Measurements from ENCODE around the gene RBM10.
A peak's percentile ranks its signal among the peaks of the same experiment; 100 is the strongest.

Gene RBM10

DNA sequence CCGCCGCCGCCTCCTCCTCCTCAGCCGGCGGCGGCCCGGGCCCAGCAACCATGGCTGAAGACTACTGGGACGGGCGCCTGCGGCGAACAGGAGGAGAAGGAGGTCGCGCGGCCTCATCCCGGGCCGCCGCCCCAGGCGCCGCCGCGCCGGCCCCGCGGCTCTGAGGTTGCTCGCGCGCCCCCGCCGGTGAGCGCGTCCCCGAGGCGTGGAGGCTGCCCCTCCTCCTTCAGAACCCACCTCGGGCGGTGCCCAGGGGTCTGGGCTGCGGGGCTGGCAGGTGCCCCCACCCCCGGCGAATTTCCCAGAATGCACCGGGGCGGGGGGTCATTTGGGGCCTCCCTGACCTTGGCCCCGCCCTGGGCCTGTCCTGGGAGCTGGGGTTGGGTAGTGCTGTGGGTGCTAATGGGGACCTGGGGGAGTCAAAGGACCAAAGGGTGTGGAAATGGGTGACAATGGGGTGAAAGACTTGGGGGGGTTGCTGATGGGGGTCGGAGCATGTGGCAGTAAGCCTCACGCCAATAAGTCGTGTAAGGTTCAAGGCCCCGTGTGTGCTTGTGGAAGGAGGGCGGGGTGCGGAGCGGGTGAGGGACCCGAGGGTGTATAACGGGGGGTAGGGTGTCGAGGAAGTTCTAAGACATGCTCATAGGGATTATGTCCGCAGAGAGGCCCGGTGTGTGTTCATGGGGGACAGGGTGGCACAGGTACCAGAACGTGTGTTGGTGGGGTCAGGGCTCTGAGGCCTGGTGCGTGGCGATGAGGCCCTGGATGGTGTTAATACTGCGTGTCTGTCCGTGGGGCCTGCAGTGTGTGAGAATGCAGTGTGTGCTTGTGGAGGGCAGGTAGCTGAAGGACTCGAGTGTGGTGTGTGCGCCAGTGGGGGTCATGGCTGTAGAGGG, 74.1 kb downstream of the RBM10 start:
- DNase-seq (peak; percentile 42), ATAC-seq (replicated peaks) (peak; percentile 1 to 4)
- Mint-ChIP-seq H3K27ac (peak overlapping the region; percentile 79), H3K9me3 (no peaks in the 10 kb centered on the region), H3K4me1 (peaks cover 40 to 41% of the 10 kb centered on the region in 2 donors), H3K27me3 (no peaks in the 10 kb centered on the region), H3K4me3 (peak overlapping the region; percentile 90 to 98), H3K36me3 (peaks cover 25 to 58% of the 10 kb centered on the region in 2 donors)

- Mint-ChIP-seq H3K4me1 (peaks cover 32 to 33% of the 10 kb centered on the region in 2 donors), H3K27me3 (no peaks in the 10 kb centered on the region), H3K4me3 (no peak overlapping the region), H3K9me3 (no peaks in the 10 kb centered on the region), H3K27ac (no peak overlapping the region), H3K36me3 (peaks cover 27 to 59% of the 10 kb centered on the region in 2 donors)
- ATAC-seq (replicated peaks) (no peak), DNase-seq (no peak)
Observed at GRCh38 chrX:47221756-47222155, 76.7 kb downstream of the RBM10 start.

DNA sequence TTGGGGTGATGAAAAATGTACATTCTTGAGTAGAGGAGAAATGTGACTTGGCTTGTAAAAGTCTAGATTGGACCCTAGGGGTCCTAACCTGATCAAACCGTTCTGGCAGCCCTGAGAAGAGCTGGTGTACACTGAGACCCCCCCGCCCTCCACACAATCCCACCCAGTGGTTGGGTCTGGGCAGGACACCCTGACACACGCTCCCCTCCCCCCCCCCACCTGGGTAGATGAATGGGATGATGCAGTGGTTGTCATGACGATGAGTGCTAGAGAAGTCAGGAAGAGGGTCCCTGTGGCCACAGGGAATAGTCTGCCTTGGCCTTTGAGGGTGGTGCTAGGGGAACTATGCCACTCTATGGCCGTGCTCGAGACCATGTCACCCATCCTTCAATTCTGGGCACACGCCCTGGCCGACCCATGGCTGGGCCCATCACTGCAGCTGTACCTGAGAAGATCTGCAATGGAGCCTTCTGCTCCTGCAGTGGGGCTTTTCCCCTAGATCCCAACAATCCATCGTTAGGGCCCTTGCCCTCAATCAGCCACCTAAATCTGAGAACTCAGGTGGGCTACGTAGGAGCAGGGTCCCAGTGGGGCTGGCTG, 77.8 kb downstream of the RBM10 start:
- no peak overlapping the region for H3K27ac Mint-ChIP-seq
- no peak for DNase-seq
- ATAC-seq (replicated peaks), result no peak
- H3K4me3 Mint-ChIP-seq, result no peak overlapping the region
- H3K36me3 Mint-ChIP-seq, result peaks cover 22 to 62% of the 10 kb centered on the region in 2 donors
- H3K27me3 Mint-ChIP-seq, result no peaks in the 10 kb centered on the region
- peaks cover 24 to 26% of the 10 kb centered on the region in 2 donors for H3K4me1 Mint-ChIP-seq
- no peaks in the 10 kb centered on the region for H3K9me3 Mint-ChIP-seq

DNA sequence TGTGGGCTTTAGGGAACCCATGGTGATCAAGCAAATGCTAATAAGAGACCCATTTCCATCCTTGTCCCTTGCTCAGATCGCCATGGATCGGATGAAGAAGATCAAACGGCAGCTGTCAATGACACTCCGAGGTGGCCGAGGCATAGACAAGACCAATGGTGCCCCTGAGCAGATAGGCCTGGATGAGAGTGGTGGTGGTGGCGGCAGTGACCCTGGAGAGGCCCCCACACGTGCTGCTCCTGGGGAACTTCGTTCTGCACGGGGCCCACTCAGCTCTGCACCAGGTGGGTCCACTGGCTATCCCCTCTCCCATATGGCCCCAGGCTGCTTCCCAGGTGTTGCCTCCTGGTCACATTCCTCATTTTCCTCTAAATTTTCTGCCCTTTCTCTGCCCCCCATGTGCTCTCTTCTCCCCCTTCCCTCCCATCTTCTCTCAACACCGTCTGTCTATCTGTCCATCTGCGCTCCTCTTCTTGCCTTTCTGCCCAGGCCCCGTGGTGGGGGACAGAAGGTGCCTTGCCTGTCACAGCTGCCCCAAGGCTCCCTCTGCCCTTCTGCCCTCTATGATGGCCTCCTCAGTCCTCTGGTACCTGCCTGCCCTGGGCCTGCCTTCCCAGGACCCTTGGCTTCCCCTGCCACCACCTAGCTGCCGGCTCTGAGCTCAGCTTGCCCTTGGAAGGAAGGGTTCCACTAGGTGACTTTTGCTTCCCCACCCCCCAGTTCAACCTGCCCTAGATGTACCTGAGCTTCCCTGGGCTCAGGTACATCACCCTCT, 78.6 kb downstream of the RBM10 start:
- Mint-ChIP-seq H3K4me1 (peaks cover 24 to 26% of the 10 kb centered on the region in 2 donors), H3K36me3 (peaks cover 26 to 68% of the 10 kb centered on the region in 2 donors), H3K9me3 (no peaks in the 10 kb centered on the region), H3K27ac (no peak overlapping the region), H3K27me3 (no peaks in the 10 kb centered on the region), H3K4me3 (no peak overlapping the region)
- no peak for ATAC-seq (replicated peaks)
- no peak for DNase-seq

GRCh38 chrX:47224266-47224895, 79.4 kb downstream of the RBM10 start:
- no peak for ATAC-seq (replicated peaks)
- Mint-ChIP-seq H3K27ac (no peak overlapping the region), H3K9me3 (no peaks in the 10 kb centered on the region), H3K27me3 (no peaks in the 10 kb centered on the region), H3K36me3 (peaks cover 29 to 69% of the 10 kb centered on the region in 2 donors), H3K4me1 (peaks cover 20% of the 10 kb centered on the region in 2 donors), H3K4me3 (no peak overlapping the region)
- no peak for DNase-seq

GRCh38 chrX:47224896-47225290, 79.9 kb downstream of the RBM10 start:
- H3K4me3 Mint-ChIP-seq, result no peak overlapping the region

GRCh38 chrX:47226071-47226470, 81.0 kb downstream of the RBM10 start:
- no peak for DNase-seq
- Mint-ChIP-seq H3K9me3 (no peaks in the 10 kb centered on the region), H3K27ac (no peak overlapping the region), H3K4me1 (peaks cover 3 to 4% of the 10 kb centered on the region in 2 donors), H3K4me3 (no peak overlapping the region), H3K27me3 (no peaks in the 10 kb centered on the region), H3K36me3 (peaks cover 36 to 66% of the 10 kb centered on the region in 2 donors)
- ATAC-seq (replicated peaks), result no peak

More at GRCh38 chrX:47224896-47225290, 79.9 kb downstream of the RBM10 start:
- H3K4me1 Mint-ChIP-seq, result peaks cover 15% of the 10 kb centered on the region in 2 donors
- no peak overlapping the region for H3K27ac Mint-ChIP-seq
- no peaks in the 10 kb centered on the region for H3K9me3 Mint-ChIP-seq
- no peak for DNase-seq
- ATAC-seq (replicated peaks), result no peak
- H3K36me3 Mint-ChIP-seq, result peaks cover 32 to 68% of the 10 kb centered on the region in 2 donors
- H3K27me3 Mint-ChIP-seq, result no peaks in the 10 kb centered on the region

DNA sequence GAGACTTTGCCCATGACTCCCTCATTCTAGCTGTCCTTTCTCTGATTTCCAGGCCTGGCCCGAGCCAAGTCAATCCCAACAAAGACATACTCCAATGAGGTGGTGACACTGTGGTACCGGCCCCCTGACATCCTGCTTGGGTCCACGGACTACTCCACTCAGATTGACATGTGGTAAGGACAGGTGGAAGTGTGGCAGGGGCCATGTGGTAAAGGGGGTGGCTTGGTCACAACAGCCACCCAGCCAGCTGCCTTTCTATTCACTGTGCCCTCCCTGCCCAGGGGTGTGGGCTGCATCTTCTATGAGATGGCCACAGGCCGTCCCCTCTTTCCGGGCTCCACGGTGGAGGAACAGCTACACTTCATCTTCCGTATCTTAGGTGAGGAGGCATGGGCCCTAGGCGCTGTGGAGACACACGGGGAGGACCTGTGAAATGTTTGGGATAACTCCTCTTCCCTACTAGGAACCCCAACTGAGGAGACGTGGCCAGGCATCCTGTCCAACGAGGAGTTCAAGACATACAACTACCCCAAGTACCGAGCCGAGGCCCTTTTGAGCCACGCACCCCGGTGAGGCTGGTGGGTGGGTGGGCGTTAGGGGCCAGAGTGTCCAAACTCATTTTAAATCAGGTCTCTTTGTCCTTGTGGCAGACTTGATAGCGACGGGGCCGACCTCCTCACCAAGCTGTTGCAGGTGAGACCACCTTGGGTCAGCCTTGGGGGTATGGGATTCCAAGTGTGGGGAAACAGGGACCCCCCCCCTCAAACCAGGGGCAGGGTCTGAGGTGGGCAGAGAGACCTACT, 81.7 kb downstream of the RBM10 start:
- H3K4me3 Mint-ChIP-seq, result no peak overlapping the region
- no peak overlapping the region for H3K27ac Mint-ChIP-seq
- no peak for DNase-seq
- no peaks in the 10 kb centered on the region for H3K27me3 Mint-ChIP-seq
- no peak for ATAC-seq (replicated peaks)
- peaks cover 0 to 7% of the 10 kb centered on the region in 2 donors for H3K4me1 Mint-ChIP-seq
- peaks cover 36 to 73% of the 10 kb centered on the region in 2 donors for H3K36me3 Mint-ChIP-seq
- H3K9me3 Mint-ChIP-seq, result no peaks in the 10 kb centered on the region

DNA sequence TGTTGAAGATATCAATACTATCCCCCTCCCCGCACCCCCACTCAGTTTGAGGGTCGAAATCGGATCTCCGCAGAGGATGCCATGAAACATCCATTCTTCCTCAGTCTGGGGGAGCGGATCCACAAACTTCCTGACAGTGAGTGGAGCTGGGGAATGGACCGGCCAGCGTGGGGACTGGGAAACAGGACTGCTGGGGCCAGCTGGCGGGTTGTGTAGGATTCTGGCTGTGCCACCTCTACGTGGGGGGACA, 82.2 kb downstream of the RBM10 start:
- Mint-ChIP-seq H3K36me3 (peaks cover 33 to 68% of the 10 kb centered on the region in 2 donors), H3K4me1 (peaks cover 0 to 6% of the 10 kb centered on the region in 2 donors), H3K27ac (no peak overlapping the region), H3K9me3 (no peaks in the 10 kb centered on the region), H3K4me3 (no peak overlapping the region), H3K27me3 (no peaks in the 10 kb centered on the region)
- DNase-seq (no peak), ATAC-seq (replicated peaks) (no peak)

GRCh38 chrX:47228550-47229270, 83.7 kb downstream of the RBM10 start:
- no peaks in the 10 kb centered on the region for H3K9me3 Mint-ChIP-seq
- H3K4me3 Mint-ChIP-seq, result no peak overlapping the region
- ATAC-seq (replicated peaks) (no peak), DNase-seq (no peak)
- H3K27me3 Mint-ChIP-seq, result no peaks in the 10 kb centered on the region
- peaks cover 0 to 5% of the 10 kb centered on the region in 2 donors for H3K4me1 Mint-ChIP-seq
- H3K36me3 Mint-ChIP-seq, result peaks cover 30 to 62% of the 10 kb centered on the region in 2 donors
- H3K27ac Mint-ChIP-seq, result no peak overlapping the region

- H3K4me1 Mint-ChIP-seq, result peaks cover 0 to 5% of the 10 kb centered on the region in 2 donors
- H3K27me3 Mint-ChIP-seq, result no peaks in the 10 kb centered on the region
- H3K36me3 Mint-ChIP-seq, result peaks cover 28 to 56% of the 10 kb centered on the region in 2 donors
- no peak overlapping the region for H3K4me3 Mint-ChIP-seq
- H3K27ac Mint-ChIP-seq, result no peak overlapping the region
- no peak for DNase-seq
- ATAC-seq (replicated peaks), result no peak
- H3K9me3 Mint-ChIP-seq, result no peaks in the 10 kb centered on the region
Observed at GRCh38 chrX:47229427-47229826, 84.4 kb downstream of the RBM10 start.

GRCh38 chrX:47230136-47230868, 85.3 kb downstream of the RBM10 start:
- Mint-ChIP-seq H3K9me3 (no peaks in the 10 kb centered on the region), H3K27me3 (no peaks in the 10 kb centered on the region), H3K36me3 (peaks cover 24 to 49% of the 10 kb centered on the region in 2 donors), H3K4me3 (no peak overlapping the region), H3K27ac (no peak overlapping the region), H3K4me1 (peaks cover 4 to 7% of the 10 kb centered on the region in 2 donors)
- DNase-seq, result no peak
- ATAC-seq (replicated peaks), result no peak
